ENCODE results near the gene PMVK. TPM values are rescaled to one million over a fixed set of nuclear protein-coding genes. Genes with fewer than 3 reads are reported as not detected.

Gene PMVK
- total RNA-seq, 1 donor from 2014 or later, result 9.6 TPM

DNA sequence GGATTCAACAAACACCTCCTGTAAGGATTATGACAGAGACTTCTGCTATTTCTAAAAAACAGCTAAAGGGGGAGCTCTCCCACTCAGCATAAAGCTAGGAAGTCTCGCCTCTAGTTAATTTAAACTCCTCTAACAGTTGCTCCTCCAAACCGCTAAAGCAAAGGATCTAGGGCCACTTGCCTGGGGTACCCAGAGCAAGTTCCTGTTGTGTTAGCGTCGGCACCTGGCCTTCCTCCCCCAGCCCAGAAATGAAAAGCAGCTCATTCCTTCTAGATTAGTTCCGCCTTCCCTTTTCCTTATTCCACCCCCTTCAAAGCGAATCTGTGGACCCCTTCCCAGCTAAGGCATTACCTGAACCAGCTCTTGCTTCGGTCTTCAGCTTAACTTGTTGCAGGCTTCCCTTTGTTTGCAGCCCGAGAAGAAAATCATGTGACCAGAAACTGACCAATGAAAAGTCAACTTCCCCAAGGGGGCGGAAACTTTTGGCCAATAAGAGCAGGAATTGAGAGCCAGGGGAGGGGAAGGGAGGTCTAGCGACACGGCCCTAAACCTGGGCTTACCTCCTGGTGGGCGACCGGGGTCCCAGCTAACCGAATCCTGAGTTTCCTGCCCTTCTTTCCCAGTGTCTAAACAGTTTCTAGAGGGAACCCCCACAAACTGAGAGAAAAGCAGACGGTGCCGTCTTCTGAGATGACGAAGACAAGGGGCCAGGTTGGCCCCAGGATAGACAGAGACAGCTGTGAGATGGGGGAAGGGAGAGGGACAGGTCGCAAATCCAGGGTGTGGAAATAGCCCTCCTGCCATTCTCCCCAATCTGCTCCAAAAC is 19.4 kb upstream of the PMVK start, which contains the start of gene PBXIP1:
TSS of gene PBXIP1 (minus strand) at position 382 of the 826 bp plus-strand sequence. CDS start 2,378 bp downstream, outside the sequence.
- peaks cover 18 to 47% of the 10 kb centered on the region in 2 donors for H3K4me1 ChIP-seq
- intact Hi-C loops (cut with DNase I), result loop anchor here (1.0 to 5.0 kb wide), 4 partner anchors 15 to 106 kb away; partner anchors contain the start of genes EFNA4, FLAD1 and SHC1
- peaks cover 16 to 28% of the 10 kb centered on the region in 2 donors for H3K36me3 ChIP-seq
- TF ChIP-seq, protein P1, sequence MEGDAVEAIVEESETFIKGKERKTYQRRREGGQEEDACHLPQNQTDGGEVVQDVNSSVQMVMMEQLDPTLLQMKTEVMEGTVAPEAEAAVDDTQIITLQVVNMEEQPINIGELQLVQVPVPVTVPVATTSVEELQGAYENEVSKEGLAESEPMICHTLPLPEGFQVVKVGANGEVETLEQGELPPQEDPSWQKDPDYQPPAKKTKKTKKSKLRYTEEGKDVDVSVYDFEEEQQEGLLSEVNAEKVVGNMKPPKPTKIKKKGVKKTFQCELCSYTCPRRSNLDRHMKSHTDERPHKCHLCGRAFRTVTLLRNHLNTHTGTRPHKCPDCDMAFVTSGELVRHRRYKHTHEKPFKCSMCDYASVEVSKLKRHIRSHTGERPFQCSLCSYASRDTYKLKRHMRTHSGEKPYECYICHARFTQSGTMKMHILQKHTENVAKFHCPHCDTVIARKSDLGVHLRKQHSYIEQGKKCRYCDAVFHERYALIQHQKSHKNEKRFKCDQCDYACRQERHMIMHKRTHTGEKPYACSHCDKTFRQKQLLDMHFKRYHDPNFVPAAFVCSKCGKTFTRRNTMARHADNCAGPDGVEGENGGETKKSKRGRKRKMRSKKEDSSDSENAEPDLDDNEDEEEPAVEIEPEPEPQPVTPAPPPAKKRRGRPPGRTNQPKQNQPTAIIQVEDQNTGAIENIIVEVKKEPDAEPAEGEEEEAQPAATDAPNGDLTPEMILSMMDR (IDR thresholded peaks at IDR 0.05), result peak in 2 of 3 experiments; percentile 15 to 26
- peak; percentile 52 to 93 for DNase-seq (ENCODE audit: low spot score in 2 of 2)
- no peaks in the 10 kb centered on the region for H3K27me3 ChIP-seq
- H3K9me3 ChIP-seq, result no peaks in the 10 kb centered on the region
- H3K27ac ChIP-seq, result peak within 1 kb of the TSS; percentile 65 to 83
- H3K4me3 ChIP-seq, result peak within 1 kb of the TSS; percentile 68 to 70

DNA sequence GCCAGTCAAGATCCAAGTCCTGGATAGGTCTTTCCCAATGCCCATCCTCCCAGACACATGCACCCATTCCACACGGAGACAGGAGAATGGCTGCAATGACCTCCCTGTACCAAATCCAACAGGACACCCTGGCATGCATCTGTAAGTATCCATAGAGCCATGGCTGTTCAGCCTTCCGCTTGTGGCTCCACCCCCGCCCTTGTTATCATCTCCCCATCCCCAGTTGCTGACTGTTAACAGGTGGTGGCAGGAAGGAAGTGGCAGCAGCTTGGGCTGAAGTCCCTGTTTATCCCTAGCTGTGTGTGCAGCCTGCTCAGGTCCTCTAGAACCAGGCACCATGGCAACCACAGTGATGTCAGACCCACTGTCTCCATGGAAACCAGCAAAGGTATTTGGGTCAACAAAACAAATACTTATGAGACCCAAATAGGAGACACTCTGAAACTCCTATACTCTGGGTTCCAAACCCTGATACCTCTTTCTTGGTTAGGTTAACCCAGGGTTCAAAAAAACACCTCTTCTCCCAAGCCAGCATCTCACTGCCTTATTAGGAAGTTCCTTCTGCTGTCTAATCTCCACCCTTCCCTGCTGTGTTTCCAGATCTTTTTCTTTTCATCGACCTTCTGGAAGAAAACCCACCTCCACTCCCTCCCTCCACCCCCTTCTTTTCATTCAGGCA is 18.7 kb upstream of the PMVK start:
- H3K9me3 ChIP-seq, result no peaks in the 10 kb centered on the region
- peak; percentile 71 to 87 for DNase-seq (ENCODE audit: low spot score in 2 of 2)

DNA sequence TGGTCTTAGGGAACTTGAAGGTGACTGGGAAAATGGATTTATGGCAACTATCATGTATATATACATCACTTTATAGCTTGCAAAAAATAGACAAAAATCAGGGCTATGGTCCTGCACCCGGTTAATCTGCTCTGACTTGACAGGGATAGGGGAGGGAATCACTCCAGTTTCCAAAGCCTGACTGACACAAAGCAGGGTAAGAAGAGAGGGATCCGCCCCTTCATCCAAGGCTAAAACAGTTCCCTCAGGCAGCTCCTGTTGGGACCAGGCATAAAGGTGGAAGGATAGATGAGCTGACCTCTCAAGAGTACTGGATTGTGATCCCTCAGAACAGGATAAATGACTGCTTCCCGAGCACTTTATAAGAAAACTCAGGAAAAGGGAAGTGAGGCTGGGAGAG is 18.0 kb upstream of the PMVK start:
- DNase-seq (ENCODE audit: low spot score in 2 of 2), result no peak
- H3K27me3 ChIP-seq, result no peaks in the 10 kb centered on the region
- intact Hi-C loops (cut with DNase I), result no loop called here
- H3K9me3 ChIP-seq, result no peaks in the 10 kb centered on the region
- H3K4me3 ChIP-seq, result peak overlapping the region; percentile 68 to 70
- TF ChIP-seq, protein P1 (IDR thresholded peaks at IDR 0.05), result no peak
- H3K36me3 ChIP-seq, result peaks cover 25 to 33% of the 10 kb centered on the region in 2 donors
- peak overlapping the region; percentile 65 to 83 for H3K27ac ChIP-seq
- H3K4me1 ChIP-seq, result peaks cover 15 to 38% of the 10 kb centered on the region in 2 donors

More for the DNA sequence above, 18.7 kb upstream of the PMVK start:
- Histone ChIP-seq H3K27me3 (no peaks in the 10 kb centered on the region), H3K36me3 (peaks cover 23 to 34% of the 10 kb centered on the region in 2 donors), H3K4me3 (peak overlapping the region; percentile 68 to 70), H3K27ac (peak overlapping the region; percentile 65 to 83), H3K4me1 (peaks cover 15 to 39% of the 10 kb centered on the region in 2 donors)
- TF ChIP-seq, protein P1 (IDR thresholded peaks at IDR 0.05), result no peak
- intact Hi-C loops (cut with DNase I), result loop anchor here (5.0 kb wide), 1 partner anchor 107 kb away; the partner anchor contains the start of gene EFNA4

DNA sequence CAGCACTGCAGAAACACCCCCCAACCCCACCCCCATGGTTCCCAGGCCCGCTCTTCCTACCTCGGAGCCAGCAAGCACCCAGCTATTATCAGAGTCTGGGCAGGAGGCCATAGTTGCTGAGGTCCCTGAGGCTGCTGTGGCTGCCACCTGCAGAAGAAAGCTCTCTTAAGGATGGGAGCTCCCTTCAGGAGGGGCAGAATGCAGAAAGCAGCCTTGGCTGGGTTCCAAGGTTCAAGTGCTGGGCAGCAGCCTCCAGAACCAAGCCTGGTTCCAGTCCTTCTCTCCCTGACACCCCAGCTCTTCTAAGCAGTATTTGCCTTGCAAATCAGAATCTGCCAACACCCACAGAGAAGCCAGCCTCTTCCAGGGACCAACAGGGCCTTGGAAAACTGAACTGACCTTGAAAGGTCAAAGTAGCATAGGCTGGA is 17.1 kb upstream of the PMVK start:
- H3K4me1 ChIP-seq, result peaks cover 15 to 38% of the 10 kb centered on the region in 2 donors
- H3K36me3 ChIP-seq, result peaks cover 19 to 24% of the 10 kb centered on the region in 2 donors
- H3K27me3 ChIP-seq, result no peaks in the 10 kb centered on the region
- intact Hi-C loops (cut with DNase I), result no loop called here
- no peak for DNase-seq (ENCODE audit: low spot score in 2 of 2)
- peak overlapping the region in 1 of 2 donors; percentile 68 for H3K4me3 ChIP-seq
- H3K27ac ChIP-seq, result no peak overlapping the region
- TF ChIP-seq, protein P1 (IDR thresholded peaks at IDR 0.05), result no peak
- H3K9me3 ChIP-seq, result no peaks in the 10 kb centered on the region

DNA sequence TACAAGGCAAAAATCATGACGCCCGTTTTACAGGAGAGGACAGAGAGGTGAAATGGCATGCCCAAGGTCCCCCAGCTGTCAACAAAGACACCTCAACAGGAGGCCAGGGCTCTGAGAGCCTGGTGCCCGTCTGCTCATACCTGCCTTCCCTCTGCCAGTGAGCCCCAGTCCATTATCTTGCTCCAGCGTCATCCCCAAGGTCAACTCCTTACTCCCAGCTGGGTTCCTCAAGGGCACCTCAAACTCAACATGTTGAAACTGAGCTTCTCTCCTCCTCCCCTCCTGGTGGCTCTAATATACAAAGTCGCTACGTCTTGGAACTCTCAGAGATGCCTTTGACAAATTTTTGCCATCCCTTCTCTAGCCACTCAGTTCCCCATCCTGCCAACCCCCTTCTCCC is 16.1 kb upstream of the PMVK start:
- TF ChIP-seq, protein P1 (IDR thresholded peaks at IDR 0.05), result no peak

More for the DNA sequence above, 16.1 kb upstream of the PMVK start:
- H3K27ac ChIP-seq, result no peak overlapping the region
- no peaks in the 10 kb centered on the region for H3K27me3 ChIP-seq
- no peaks in the 10 kb centered on the region for H3K9me3 ChIP-seq
- no peak for DNase-seq (ENCODE audit: low spot score in 2 of 2)
- H3K4me1 ChIP-seq, result peaks cover 15 to 38% of the 10 kb centered on the region in 2 donors
- H3K36me3 ChIP-seq, result peaks cover 21 to 23% of the 10 kb centered on the region in 2 donors
- H3K4me3 ChIP-seq, result no peak overlapping the region
- intact Hi-C loops (cut with DNase I), result no loop called here
